GM18519 (cell line): Measurements from ENCODE around the gene LIMS2.

ENCODE experiments used
- ATAC-seq: cut with Tn5 transposase; IDR thresholded peaks from one replicate; pipeline ENCODE4 v1.9.1; 2021; ENCODE audit warnings: mild to moderate bottlenecking, moderate library complexity; ENCODE audit not compliant: unreplicated experiment, low FRiP score

Gene LIMS2

GRCh38 chr2:127701651-127702394 is 26.5 kb upstream of the LIMS2 start:
- peak; percentile 45 for ATAC-seq

DNA sequence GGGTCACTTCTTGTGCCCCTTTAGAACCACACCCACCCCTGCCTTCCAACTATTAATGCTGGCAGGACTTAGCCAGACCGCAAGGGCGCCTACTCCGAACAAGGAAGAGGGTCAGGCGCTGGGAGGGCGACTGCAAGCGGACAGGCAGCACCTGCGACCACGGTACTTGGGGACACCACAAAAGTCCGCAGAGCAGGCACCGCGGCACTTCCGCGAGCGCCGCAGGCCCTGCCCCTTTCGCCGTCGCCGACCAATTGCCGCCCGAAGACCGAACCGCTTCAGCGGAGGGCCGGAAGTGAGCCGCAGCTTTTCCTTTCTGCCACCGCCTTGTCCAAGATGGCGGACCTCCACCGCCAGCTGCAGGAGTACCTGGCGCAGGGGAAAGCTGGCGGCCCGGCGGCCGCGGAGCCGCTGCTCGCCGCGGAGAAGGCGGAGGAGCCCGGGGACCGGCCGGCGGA is 25.9 kb upstream of the LIMS2 start, which contains the start of gene SFT2D3:
SFT2D3 (plus strand) TSS at position 305 of the 458 bp plus-strand sequence; CDS start at position 337, 32 bp downstream.
- peak; percentile 50 for ATAC-seq

- peak; percentile 42 for ATAC-seq
Measured at GRCh38 chr2:127700527-127701192, 25.3 kb upstream of the LIMS2 start.

DNA sequence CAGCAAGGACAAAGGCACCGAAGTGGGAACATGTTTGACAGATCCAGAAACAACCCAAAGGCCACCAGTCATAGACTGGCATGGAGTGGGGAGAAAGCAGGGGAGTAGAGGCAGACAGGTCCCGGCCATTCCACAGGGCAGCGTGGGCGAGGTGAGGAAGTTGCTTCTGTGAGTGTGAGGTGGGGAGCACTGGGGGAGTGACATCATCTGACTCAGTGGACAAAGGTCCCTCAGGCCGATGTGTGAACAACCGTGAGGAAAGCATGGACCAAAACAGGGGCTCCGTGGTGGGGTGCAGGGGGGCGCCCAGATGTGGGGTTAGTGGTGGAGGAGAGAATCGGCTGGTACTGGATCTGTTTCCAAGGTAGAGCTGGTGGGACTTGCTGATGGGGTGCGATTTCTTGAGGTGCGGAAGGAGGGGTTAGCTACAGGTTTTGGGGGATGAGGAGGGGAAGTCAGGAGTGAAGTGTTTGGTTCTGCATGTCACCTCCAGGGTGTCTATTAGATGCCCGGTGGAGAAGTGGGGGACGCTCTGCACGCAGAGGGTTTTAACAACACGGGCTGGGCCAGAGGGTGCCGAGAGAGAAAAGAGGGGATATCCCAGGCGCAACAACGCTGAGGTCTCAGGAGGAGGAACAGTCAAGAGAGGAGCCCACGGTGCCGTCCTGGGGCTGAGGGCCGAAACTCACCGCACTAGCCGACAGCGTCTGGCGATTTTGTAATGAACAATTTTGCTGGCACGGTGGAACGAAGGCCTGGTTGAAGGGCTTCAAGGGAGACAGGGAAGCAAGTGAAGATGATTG is 23.4 kb upstream of the LIMS2 start:
- ATAC-seq, result no peak

GRCh38 chr2:127697482-127698180 is 22.3 kb upstream of the LIMS2 start:
- ATAC-seq, result no peak

- no peak for ATAC-seq
Measured at GRCh38 chr2:127695491-127696472, 20.5 kb upstream of the LIMS2 start.

DNA sequence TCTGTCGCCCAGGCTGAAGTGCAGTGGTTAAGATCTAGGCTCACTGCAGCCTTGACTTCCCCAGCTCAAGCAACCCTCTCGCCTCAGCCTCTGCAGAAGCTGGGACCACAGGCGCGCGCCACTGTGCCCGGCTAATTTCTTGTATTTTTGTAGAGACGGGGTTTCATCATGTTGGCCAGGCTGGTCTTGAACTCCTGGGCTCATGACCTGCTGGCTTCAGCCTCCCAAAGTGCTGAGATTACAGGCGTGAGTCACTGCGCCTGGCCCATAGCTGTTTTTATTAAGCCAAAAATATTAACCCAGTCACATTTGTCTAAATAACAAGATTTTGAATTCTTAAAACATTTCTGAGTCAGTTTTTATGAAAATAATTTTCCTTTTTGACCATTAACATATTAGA is 19.7 kb upstream of the LIMS2 start:
- no peak for ATAC-seq

DNA sequence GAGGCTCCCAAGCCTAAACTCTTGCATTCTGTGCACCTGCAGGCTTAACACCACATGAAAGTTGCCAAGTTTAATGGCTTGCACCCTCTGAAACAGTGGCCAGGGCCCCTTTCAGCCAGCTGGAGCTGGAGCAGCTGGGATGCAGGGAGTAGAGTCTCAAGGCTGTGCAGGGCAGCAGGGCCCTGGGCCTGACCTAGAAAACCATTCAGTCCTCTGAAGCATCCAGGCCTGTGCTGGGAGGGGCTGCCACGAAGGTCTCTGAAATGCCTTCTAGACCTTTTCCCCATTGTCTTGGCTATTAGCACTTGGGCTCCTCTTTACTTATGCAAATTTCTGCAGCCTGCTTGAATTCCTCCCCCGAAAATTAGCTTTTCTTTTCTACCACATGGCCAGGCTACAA is 15.4 kb upstream of the LIMS2 start:
- ATAC-seq, result no peak

DNA sequence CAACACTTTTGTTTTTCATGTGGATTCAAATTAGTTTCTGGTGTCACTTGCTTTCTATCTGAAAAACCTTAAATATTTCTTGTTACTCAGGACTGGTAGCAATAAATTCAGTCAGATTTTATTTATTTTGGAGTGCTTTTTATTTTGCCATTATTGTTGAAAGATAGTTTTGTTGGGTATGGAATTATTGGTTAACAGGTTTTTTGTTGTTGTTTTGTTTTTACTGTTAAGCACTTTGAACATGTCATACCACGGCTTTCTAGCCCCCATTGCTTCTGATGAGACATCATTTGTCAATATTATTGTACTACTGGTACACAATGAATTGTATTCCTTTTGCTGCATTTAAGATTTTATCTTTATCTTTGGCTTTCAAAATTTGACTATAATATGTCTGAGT is 13.1 kb upstream of the LIMS2 start:
- ATAC-seq, result no peak

- no peak for ATAC-seq
Measured at GRCh38 chr2:127685410-127686080, 10.2 kb upstream of the LIMS2 start.

DNA sequence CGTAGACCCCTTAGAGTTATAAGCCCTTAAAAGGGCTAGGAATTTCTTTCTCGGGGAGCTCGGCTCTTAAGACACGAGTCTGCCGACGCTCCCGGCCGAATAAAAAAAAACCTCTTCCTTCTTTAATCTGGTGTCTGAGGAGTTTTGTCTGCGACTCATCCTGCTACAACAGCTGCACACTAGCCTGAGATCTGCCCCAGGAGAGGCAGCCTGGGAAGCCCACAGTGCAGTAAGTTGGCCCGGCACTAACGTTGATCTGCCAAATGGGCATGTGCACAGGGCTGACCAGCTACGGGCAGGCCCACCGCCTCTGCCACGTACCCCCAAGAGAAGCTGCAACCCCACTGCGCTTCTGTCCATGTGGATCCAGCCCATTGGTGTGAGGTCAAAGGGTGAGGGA is 8.4 kb upstream of the LIMS2 start:
- ATAC-seq, result no peak

DNA sequence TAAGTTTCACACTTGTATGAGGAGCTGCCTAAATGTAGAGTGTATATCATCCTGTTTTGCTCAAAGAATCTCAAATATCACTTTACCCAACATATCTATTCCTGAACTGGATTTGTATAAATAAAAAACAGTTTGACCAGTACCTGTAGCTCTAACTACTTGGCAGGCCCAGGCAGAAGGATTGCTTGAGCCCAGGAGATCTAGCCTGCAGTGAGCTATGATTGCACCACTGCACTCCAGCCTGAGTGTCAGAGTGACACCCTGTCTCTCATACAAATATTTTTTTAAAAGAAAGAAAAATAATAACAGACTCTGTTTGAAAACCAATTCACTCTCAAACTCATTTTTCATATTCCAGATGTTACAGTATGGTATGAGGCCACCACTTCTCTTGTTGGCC is 7.7 kb upstream of the LIMS2 start:
- ATAC-seq, result no peak

DNA sequence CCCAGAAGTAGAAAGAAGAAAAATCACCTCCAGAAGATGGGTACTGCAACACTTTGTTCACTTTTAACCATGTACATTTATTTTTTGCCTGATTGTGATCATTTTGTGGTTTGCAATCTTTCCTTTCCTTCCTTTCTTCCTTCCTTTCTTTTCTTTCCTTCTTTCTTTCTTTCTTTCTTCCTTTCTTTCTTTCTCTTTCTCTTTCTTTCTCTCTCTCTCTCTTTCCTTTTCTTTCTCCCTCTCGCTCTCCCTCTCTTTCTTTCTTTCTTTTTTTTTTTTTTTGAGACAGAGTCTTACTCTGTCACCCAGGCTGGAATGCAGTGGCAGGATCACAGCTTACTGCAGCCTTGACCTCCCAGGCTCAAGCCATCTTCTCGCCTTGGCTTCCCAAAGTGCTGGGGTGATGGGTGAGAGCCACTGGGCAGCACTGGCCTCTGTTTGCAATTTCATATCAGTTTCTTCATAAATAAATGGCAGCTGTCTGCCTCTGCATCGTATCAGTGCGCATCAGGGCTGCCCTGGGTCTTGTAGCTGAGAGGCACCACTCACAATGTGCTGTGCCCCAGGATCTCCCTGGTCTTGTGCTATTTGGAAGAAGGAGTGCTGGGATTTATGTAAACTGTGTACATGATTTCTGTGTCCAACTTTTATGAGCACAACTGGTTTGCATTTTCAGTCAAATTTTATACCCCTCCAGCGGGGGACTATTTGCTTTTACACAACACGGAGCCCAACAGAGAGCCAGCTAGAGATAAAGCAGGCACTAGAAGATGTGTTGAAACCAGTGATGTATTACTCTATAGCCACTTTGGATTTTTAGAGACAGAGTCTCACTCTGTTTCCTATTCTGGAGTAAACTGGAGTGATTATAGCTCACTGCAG is 6.9 kb upstream of the LIMS2 start:
- ATAC-seq, result no peak

- no peak for ATAC-seq
Measured at GRCh38 chr2:127681288-127681804, 6.0 kb upstream of the LIMS2 start.

DNA sequence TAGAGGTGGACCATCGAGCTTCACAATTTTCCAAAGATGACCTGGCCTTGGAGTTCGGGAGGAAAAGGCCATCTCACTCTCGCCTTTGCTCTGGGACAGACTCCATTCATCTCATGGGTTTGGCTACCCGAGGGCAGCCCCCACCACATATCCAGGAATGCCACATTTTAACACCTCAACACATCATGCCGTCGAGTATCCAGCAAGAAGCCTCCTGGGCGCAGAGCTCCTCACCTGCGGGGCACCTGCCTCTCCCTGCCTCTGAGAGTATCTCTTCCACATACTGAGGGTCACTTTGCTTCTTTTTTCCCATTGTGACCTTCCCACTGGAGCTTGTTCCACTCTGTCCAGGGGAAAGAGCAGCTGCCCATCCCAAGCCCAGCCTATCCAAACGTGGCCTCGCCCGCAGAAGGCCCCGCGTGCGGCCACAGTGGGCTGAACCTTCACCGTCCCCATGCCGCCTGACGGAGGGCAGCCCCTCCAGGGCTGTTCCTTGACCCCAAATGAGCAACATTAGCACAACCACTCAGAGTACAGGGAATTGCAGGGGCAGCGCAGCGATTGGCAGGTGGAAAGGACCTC is 5.5 kb upstream of the LIMS2 start:
- no peak for ATAC-seq

GRCh38 chr2:127679680-127680361 is 4.5 kb upstream of the LIMS2 start:
- no peak for ATAC-seq

GRCh38 chr2:127678991-127679390 is 3.7 kb upstream of the LIMS2 start:
- ATAC-seq, result no peak
